ENCODE data around the gene RTEL1.
A peak's percentile ranks its signal among the peaks of the same experiment; 100 is the strongest.
"Not testable (repeated sequence)": the region's sequence is repeated elsewhere in the genome, so short reads cannot be mapped to it uniquely, and the experiment has no call there.

The RTEL1 gene

DNA sequence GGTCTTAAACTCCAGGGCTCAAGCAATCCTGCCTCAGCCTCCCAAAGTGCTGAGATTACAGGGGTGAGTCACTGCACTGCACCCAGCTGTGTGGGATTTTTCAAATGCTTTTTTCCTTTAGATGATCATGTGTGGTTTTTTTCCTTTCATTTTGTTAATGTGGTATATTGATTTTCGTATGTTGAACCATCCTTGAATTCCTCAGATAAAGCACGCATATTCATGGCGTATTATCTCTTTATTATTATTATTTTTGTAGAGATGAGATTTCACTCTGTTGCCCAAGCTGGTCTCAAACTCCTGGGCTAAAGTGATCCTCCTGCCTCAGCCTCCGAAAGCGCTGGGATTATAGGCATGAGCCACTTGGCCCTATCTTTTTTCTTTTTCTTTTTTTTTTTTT is 56.7 kb downstream of the RTEL1 start:
- DNase-seq (ENCODE audit: low read depth), result no peak

DNA sequence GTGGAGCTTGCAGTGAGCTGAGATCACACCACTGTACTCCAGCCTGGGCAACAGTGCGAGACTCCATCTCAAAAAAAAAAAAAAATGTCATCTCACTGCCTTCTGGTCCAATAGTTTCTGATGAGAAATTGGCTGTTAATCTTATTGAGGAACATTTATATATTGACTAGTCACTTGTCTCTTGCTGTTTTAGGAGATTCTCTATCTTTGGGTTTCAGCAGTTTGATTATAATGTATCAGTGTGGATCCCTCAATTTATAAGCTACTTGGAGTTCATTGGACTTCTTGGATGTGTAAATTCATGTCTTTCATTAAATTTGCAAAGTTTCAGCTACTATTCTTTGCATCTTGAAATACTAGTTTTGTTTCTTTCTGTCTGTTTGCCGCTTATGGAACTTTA is 60.9 kb downstream of the RTEL1 start:
- DNase-seq (ENCODE audit: low read depth), result no peak

DNA sequence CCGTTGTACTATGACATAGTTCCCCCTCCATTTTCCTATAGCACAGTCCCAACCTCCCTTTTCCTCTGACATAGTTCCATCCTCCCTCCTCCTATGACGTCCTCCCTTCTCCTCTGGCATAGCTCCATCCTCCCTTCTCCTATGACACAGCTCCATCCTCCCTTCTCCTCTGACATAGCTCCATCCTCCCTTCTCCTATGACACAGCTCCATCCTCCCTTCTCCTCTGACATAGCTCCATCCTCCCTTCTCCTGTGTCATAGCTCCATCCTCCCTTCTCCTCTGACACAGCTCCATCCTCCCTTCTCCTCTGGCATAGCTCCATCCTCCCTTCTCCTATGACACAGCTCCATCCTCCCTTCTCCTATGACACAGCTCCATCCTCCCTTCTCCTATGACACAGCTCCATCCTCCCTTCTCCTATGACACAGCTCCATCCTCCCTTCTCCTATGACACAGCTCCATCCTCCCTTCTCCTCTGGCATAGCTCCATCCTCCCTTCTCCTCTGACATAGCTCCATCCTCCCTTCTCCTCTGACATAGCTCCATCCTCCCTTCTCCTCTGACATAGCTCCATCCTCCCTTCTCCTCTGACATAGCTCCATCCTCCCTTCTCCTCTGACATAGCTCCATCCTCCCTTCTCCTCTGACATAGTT is 65.0 kb downstream of the RTEL1 start:
- DNase-seq (ENCODE audit: low read depth), result not testable (repeated sequence)

GRCh38 chr20:63730189-63730733 is 72.1 kb downstream of the RTEL1 start:
- DNase-seq (ENCODE audit: low read depth), result not testable (repeated sequence)

GRCh38 chr20:63731410-63731809 is 73.3 kb downstream of the RTEL1 start:
- no peak for DNase-seq (ENCODE audit: low read depth)

DNA sequence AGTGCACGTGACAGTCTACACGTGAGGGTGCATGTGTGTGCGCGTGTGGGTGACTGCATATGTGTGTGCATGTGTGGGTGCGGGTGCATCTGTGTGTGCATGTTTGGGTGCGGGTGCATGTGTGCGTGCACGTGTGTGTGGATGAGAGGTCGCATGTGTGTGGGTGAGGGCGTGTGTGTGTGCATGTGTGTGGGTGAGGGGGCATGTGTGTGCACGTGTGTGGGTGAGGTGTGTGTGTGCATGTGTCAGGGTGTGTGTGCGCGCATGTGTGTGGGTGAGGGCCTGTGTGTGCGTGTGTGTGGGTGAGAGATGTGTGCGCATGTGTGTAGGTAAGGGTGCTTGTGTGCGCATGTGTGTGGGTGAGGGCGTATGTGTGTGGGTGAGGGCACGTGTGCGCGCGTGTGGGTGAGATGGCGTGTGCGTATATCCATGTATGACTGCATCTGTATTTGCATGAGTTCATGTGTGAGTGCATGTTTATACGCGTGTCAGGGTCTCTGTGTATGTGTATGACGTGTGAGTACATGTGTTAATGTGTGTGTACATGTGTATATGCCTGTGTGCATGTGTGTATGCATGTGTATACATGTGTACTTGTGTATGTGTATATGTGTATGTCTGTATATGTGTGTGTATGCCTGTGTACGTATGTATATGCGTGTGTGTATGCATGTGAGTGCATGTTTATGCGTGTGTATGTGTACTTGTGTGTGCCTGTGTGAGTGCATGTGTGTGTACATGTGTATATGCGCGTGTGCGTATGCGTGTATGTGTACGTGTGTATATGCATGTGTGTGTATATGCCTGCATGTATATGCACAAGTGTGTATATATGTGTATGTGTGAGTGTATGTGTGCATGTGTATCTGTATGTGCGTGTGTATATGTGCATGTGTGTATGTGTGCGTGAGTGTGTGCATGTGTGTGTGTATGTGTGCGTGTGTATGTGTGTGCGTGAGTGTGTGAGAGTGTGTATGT is 74.3 kb downstream of the RTEL1 start:
- no peak for DNase-seq (ENCODE audit: low read depth)

GRCh38 chr20:63733117-63733516 is 75.0 kb downstream of the RTEL1 start:
- no peak for DNase-seq (ENCODE audit: low read depth)

GRCh38 chr20:63733579-63734081 is 75.5 kb downstream of the RTEL1 start:
- DNase-seq (ENCODE audit: low read depth), result no peak

DNA sequence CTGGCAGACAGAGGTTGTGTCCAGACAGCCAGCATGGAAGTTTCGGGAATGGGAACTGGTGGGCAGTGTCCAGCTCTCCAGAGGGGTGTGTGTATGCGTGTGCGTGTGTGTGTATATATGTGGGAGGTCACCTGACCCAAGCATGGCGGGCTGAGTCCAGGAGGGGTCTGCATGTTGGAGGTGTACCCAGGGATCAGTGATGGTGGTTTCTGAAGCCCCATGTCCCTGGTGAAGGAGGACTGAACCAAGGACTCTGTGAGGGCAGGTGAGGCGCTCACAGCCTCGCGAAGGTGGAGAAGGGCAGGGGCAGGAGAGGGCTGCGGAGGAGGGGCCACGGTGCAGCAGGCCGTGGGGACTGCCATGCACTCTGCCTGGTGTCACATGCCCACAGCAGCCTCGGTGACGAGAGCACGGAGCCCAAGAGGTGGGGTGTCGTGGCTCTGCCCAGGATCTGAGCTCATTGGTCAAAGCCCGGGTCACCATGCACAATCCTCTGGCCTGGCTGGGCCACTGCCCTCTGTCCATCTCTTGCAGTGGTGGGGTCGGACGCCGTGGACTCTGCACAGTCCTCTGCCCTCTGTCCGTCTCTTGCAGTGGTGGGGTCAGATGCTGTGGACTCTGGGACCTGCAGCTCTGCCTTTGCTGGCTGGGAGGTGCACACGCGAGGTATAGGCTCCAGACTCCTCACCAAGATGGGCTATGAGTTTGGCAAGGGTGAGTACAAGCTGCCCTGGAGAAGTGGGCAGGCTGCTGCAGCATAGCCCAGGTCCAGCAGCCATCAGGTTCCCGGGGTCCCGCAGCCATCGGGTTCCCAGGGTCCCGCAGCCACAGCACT is 76.2 kb downstream of the RTEL1 start:
- no peak for DNase-seq (ENCODE audit: low read depth)

DNA sequence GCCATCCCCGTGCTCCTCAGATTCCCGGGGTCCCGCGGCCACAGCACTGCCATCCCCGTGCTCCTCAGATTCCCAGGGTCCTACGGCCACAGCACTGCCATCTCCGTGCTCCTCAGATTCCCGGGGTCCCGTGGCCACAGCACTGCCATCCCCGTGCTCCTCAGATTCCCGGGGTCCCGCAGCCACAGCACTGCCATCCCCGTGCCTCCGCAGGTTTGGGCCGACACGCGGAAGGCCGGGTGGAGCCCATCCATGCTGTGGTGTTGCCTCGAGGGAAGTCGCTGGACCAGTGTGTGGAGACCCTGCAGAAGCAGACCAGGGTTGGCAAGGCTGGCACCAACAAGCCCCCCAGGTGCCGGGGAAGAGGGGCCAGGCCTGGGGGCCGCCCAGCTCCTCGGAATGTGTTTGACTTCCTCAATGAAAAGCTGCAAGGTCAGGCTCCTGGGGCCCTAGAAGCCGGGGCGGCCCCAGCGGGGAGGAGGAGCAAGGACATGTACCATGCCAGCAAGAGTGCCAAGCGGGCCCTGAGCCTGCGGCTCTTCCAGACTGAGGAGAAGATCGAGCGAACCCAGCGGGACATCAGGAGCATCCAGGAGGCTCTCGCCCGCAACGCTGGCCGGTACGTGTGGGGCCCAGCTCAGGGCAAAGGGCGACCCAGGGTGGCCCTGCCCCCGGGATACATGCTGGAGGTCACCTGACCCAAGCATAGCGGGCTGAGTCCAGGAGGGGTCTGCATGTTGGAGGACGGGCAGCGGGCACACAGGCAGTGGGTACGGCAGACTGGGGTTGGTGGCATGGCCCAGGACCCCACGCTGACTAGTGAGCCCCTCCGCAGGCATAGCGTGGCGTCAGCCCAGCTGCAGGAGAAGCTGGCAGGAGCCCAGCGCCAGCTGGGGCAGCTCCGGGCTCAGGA is 77.1 kb downstream of the RTEL1 start:
- DNase-seq (ENCODE audit: low read depth), result no peak

GRCh38 chr20:63735859-63736718 is 78.0 kb downstream of the RTEL1 start, which contains the start of gene LIME1:
Gene LIME1, plus strand, starts transcription at chr20:63736664. Its CDS starts 886 bp downstream, at chr20:63737550.
- no peak for DNase-seq (ENCODE audit: low read depth)

- DNase-seq (ENCODE audit: low read depth), result no peak
Observed at GRCh38 chr20:63736893-63737694, 79.0 kb downstream of the RTEL1 start.

- DNase-seq (ENCODE audit: low read depth), result no peak
Observed at GRCh38 chr20:63737695-63737944, 79.5 kb downstream of the RTEL1 start.

DNA sequence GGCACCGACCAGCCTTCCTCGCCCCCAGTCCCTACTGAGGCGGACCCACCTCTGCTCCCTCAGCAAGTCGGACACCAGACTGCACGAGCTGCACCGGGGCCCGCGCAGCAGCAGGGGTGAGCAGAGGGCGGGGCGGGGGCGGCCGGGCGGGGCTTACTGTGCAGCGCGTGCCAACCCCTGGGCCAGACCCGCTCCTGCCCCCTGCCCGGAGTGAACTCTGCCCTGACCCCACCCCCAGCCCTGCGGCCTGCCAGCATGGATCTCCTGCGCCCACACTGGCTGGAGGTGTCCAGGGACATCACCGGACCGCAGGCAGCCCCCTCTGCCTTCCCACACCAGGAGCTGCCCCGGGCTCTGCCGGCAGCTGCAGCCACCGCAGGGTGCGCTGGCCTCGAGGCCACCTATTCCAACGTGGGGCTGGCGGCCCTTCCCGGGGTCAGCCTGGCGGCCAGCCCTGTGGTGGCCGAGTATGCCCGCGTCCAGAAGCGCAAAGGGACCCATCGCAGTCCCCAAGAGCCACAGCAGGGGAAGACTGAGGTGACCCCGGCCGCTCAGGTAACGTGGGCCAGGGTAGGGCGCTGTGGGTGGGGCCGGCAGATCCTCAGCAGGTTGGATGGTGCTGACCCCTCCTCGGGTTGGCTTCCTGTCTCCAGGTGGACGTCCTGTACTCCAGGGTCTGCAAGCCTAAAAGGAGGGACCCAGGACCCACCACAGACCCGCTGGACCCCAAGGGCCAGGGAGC is 80.0 kb downstream of the RTEL1 start:
- DNase-seq (ENCODE audit: low read depth), result no peak

GRCh38 chr20:63738687-63739129 is 80.6 kb downstream of the RTEL1 start:
- no peak for DNase-seq (ENCODE audit: low read depth)

DNA sequence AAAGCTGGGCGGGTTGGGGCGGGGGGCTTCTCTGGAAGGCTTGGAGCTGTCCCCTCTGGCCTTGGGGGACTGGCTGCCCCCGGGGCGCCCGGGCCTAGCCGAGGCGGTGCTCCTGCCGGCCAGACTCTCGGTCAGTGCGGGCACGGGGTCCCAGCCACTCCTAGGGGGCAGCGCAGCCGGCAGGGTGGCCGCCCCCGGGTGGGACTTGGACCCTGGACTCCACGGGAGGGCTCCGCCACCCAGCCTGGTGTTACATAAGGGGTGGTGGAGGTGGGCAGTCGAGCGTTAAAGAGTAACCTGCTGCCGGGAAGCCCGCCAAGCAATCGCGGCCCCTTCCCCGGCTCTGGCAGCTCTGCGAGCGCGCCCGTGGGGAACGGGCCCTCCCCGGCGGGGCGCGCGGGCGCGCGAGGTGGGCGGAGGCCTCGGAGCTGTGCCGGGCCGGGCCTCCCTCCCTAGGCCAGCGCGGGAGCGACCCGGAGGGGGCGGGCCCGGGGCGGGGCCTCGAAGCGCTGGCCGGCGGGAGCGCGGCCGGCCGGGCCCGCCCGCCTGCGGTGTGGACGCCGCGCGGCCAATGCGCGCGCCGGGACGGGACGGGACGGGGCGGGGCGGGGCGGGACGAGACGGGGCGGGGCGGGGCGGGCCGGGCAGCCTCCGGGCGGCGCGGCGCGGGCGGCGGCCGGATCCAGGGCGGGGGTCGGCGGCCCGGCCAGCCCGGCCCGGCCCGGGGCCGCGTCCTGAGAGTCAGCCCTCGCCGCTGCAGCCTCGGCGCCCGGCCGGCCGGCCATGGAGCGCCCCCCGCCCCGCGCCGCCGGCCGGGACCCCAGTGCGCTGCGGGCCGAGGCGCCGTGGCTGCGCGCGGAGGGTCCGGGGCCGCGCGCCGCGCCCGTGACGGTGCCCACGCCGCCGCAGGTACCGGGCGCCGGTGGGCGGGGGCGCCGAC is 81.3 kb downstream of the RTEL1 start, which contains the start of gene SLC2A4RG:
Gene SLC2A4RG, plus strand, starts transcription at position 647 of the 940 bp plus-strand sequence. Its CDS starts 137 bp downstream, at position 784.
- DNase-seq (ENCODE audit: low read depth), result peak; percentile 79

- peak; percentile 41 for DNase-seq (ENCODE audit: low read depth)
Observed at GRCh38 chr20:63740070-63740626, 82.0 kb downstream of the RTEL1 start.
